Midbrain (tissue), 1 donor: ENCODE data around the gene ACER1.
"Not testable (repeated sequence)": the region's sequence is repeated elsewhere in the genome, so short reads cannot be mapped to it uniquely, and the experiment has no call there.

Experiments used
- DNase-seq: peaks from one replicate; lab custom pipeline; 2025; lab: John Stamatoyannopoulos, UW

ACER1 gene

DNA sequence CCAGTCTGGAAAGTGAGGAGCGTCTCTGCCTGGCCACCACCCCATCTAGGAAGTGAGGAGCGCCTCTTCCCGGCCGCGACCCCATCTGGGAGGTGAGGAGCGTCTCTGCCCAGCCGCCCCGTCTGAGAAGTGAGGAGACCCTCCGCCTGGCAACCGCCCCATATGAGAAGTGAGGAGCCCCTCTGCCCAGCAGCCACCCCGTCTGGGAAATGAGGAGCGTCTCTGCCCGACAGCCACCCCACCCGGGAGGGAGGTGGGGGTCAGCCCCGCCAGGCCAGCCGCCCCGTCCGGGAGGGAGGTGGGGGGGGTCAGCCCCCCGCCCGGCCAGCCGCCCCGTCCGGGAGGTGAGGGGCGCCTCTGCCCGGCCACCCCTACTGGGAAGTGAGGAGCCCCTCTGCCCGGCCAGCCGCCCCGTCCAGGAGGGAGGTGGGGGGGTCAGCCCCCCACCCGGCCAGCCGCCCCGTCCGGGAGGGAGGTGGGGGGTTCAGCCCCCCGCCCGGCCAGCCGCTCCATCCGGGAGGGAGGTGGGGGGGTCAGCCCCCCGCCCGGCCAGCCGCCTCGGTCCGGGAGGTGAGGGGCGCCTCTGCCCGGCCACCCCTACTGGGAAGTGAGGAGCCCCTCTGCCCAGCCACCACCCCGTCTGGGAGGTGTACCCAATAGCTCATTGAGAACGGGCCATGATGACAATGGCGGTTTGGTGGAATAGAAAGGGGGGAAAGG is 22.1 kb upstream of the ACER1 start:
- not testable (repeated sequence) for DNase-seq

GRCh38 chr19:6354098-6354674 is 20.8 kb upstream of the ACER1 start:
- DNase-seq = no peak

- DNase-seq = no peak
Observed at GRCh38 chr19:6352381-6353165, 19.2 kb upstream of the ACER1 start.

DNA sequence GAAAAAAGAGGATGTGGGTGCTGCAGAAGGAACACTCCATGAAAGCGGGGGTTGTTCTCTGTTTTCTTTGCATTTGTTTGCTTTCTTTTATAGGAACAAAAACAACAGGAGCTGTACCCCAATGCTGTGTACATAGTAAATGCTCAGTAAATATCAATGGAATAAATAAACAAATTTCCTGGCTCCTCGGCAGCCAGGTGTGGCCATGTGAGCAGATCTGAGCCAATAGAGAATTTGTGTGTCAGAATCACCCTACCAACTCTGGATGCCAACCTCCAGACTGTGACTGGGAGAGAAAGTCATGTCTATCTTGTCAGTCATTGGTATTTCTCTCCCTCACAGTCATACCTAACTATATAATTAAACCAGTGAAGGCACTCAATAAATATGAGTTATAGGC is 17.3 kb upstream of the ACER1 start:
- no peak for DNase-seq

GRCh38 chr19:6349271-6349670 is 15.9 kb upstream of the ACER1 start:
- not testable (repeated sequence) for DNase-seq

DNA sequence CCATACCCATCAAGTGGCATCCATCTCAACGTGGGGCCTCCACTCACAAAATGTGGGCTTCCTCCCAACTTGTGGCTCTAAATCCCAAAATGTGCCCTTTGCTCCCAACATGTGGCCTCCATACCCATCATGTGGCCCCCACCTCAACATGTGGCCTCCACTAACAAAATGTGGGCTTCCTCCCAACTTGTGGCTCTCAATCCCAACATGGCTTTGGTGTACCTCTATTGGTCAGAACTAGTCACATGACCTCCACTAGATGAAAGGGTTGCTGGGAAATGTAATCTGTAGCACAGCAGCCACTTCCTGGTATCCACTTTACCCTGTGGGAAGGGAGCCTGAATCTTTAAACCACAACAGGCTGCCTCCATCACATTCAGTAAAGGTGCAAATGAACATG is 10.1 kb upstream of the ACER1 start:
- DNase-seq = no peak

DNA sequence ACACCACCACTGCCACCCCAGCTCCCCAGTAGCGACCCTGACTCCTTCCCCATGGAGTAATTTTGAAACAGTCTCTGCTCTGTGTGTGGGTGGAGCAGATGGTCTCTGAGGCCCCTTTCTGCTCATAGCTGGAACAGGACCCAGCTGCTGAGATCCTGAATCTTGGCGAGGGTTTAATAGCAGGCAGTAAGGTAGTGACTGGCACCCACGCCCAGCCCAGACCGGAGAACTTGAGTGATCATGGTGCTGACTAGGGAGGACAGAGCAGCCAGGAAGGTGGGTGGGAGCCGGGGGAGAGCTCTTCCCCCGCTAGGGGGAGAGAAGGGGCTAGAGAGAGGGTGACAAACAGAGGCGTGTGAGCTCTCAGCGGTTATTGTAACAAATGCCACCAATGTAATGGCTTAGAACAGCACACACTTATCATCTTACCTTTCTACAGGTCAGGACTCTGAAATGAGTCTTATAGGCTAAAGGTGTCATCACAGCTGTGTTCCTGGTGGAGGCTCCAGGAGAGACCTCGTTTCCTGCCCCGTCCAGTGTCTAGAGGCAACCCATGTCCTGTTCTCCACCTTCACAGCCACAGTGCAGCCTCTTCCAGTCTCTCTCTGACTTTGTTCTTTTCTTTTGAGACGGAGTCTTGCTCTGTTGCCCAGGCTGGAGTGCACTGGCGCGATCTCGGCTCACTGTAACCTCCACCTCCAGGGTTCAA is 7.2 kb upstream of the ACER1 start:
- no peak for DNase-seq

GRCh38 chr19:6334490-6335285 is 1.3 kb upstream of the ACER1 start:
- DNase-seq = no peak

GRCh38 chr19:6326815-6327214 is 6.6 kb downstream of the ACER1 start:
- DNase-seq = no peak

- no peak for DNase-seq
Observed at GRCh38 chr19:6325614-6326013, 7.8 kb downstream of the ACER1 start.

- no peak for DNase-seq
Observed at GRCh38 chr19:6324757-6325156, 8.7 kb downstream of the ACER1 start.

- DNase-seq = no peak
Observed at GRCh38 chr19:6322284-6322683, 11.1 kb downstream of the ACER1 start.

GRCh38 chr19:6319376-6319775 is 14.0 kb downstream of the ACER1 start:
- no peak for DNase-seq

GRCh38 chr19:6318772-6319171 is 14.6 kb downstream of the ACER1 start:
- DNase-seq = no peak

GRCh38 chr19:6315646-6316045 is 17.8 kb downstream of the ACER1 start:
- not testable (repeated sequence) for DNase-seq

DNA sequence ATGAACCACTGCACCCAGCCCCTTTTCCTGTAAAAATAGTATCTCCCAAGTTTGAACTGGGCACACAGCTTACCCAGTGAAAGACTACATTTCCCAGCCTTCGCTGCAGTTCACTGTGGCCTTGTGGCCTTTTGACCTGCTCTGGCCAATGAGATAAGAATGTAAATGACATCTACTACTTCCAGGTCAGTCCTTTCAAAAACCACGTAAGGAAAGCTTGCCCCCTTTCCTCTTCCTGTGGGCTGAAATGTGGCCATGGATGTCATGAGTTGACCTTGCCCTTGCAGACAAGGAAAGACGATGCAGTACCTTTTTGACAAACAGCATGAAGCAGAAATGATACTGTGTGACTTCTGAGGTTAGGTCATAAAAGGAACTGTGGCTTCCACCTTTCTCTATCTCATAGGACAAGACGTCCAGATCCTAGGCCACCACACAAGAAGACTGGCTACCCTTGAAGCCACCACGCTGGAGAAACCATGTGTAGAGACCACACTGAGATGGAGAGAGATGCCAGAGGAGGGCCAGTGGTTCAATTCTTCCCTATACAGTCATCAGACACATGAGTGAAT is 19.9 kb downstream of the ACER1 start:
- DNase-seq = no peak

DNA sequence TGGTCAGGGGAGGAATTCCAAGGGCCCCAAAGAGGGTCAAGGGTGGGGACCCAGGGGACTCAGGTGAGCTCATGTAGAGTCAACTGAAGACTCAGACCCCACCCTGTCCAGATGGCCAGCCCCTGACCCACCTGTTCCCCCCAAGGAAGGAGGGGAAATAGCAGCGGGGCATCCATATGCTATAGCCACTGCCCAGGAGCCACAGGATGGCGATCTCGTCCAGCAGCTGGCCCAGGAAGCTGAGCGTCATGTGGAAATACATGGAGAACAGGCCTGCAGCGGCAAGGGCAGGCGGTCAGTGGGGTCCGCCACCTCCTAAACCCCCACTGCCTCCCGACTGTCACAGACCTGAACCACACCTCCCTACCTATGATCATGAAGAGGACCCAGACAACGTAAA is 21.4 kb downstream of the ACER1 start:
- DNase-seq = no peak

GRCh38 chr19:6298413-6298812 is 35.0 kb downstream of the ACER1 start:
- DNase-seq = no peak

- no peak for DNase-seq
Observed at GRCh38 chr19:6297202-6297601, 36.2 kb downstream of the ACER1 start.

DNA sequence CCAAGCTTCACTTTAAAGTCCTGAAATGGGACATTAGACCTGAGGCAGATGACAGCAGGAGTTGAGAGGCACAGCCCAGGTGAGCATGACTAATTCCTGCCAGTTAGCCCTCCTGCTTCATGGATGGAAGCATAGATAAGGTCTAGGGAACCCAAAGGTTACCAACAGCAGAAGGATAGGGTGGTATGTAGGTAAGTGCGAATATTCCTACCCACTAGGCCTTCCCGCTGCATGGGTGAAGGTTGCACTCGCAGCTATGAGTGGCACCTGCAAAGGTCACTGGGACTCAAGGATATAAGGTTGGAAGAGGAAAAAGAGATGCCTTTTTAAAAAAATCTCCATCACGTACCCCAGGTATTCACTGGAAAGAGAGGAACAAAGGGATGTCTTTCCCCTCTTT is 41.4 kb downstream of the ACER1 start:
- DNase-seq = no peak

GRCh38 chr19:6288737-6289136 is 44.7 kb downstream of the ACER1 start:
- no peak for DNase-seq
